Measurements from ENCODE around the gene IGFL3.

- TF ChIP-seq, protein P1, sequence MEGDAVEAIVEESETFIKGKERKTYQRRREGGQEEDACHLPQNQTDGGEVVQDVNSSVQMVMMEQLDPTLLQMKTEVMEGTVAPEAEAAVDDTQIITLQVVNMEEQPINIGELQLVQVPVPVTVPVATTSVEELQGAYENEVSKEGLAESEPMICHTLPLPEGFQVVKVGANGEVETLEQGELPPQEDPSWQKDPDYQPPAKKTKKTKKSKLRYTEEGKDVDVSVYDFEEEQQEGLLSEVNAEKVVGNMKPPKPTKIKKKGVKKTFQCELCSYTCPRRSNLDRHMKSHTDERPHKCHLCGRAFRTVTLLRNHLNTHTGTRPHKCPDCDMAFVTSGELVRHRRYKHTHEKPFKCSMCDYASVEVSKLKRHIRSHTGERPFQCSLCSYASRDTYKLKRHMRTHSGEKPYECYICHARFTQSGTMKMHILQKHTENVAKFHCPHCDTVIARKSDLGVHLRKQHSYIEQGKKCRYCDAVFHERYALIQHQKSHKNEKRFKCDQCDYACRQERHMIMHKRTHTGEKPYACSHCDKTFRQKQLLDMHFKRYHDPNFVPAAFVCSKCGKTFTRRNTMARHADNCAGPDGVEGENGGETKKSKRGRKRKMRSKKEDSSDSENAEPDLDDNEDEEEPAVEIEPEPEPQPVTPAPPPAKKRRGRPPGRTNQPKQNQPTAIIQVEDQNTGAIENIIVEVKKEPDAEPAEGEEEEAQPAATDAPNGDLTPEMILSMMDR (conservative IDR thresholded peaks at IDR 0.05 in 1 of 2, IDR thresholded peaks at IDR 0.05 in 1 of 2; ENCODE audit: extremely low read depth in 1 of 2, insufficient read depth in 1 of 2, low read depth in 1 of 2, low read length in 2 of 2): no peak
- TF ChIP-seq EZH2 (IDR thresholded peaks at IDR 0.05; ENCODE audit: borderline replicate concordance, low read length): no peak
Measured at GRCh38 chr19:46150606-46151005, 26.1 kb upstream of the IGFL3 start.
